Measurements from ENCODE around the gene CDIP1.

CDIP1 gene

DNA sequence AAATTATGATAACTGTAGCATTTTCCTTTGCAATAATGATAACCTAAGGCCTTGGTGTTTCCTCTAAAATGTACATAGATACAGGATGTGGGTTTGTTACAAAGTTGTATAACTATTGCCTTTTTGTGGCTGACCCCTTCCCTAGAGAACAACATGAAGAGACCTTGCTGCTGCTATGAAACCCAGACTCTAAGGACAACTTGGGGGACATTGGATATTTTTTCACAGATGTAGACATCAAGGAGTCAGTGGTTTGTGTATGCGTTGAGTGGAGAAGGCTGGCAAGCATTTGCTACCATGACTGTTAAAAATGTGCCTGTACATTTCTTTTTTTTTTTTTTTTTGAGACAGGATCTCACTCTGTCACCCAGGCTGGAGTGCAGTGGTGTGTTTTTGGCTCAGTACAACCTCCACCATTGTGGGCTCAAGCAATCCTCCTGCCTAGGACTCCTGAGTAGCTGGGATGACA lies 50.0 kb downstream of the CDIP1 start:
- no peak for DNase-seq (ENCODE audit: low read depth)

- DNase-seq (ENCODE audit: low read depth), result no peak
Measured at GRCh38 chr16:4487955-4488498, 50.5 kb downstream of the CDIP1 start.

DNA sequence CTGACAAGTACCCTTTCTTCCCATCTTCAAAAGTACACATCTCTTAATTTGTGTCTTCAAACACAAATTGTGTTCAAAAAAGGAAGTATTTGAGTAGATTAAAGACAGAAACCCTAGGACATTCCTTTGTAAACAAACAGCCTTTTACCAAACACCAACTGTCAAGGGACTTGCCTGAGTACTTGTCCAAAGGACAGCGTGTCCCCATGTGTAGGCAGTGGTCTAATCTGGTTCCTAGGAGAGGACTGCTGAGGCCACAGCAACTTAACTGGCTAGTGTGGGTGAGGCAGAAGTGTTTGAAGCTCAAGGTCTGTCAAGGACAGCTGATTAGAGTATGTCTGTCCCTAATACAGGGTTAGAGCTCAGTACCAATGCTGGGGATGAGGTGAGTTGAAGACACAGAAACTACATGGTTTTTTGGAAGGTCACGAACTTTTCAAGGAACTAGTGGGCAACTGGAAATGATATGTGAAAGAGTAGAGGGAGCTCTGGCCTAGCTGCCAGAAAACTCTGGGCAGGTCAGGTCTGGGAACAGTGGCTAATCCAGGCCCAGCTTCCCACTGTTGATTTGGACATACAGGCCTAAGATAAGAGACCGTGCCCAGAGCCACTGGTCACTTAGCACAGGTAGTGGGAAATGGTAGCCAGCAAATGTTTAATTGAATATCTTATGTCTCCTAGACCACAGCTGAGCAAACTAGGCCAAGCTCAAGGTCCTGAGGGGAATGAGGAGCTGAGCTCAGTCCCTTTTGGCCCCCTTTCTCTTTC lies 52.3 kb downstream of the CDIP1 start:
- DNase-seq (ENCODE audit: low read depth), result no peak

DNA sequence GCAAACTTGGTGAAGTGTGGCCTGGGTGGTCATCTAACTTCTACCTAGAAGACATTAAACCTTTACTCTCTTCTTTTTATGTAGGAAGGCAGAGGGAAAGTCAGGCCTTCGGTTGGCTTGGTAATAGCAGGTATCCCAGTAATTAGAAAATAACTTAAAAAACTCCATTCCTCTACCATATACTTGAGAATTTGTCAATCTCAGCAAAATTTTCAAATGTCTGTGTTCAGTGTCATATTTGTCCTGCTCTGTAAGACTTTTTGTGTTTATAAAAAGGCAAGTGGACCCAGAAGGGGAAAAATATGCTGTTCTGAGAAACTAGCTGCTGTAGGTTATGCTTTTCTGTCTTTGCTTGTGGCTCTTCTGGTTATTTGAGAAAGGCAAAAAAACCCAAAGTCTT lies 56.6 kb downstream of the CDIP1 start:
- DNase-seq (ENCODE audit: low read depth), result no peak

GRCh38 chr16:4481526-4481925 lies 57.0 kb downstream of the CDIP1 start:
- no peak for DNase-seq (ENCODE audit: low read depth)

GRCh38 chr16:4477966-4478365 lies 60.6 kb downstream of the CDIP1 start:
- DNase-seq (ENCODE audit: low read depth), result no peak

- DNase-seq (ENCODE audit: low read depth), result peak; percentile 90
Measured at GRCh38 chr16:4475880-4476788, 62.4 kb downstream of the CDIP1 start, which contains the start of gene HMOX2. Gene HMOX2 (plus strand): TSS chr16:4476398. CDS start chr16:4505525, 29,127 bp downstream.

GRCh38 chr16:4474192-4474961 lies 64.2 kb downstream of the CDIP1 start, which contains the start of gene NMRAL1:
Gene NMRAL1 (minus strand): TSS chr16:4474625. CDS start chr16:4474132, 493 bp downstream.
- DNase-seq (ENCODE audit: low read depth), result peak; percentile 84

- DNase-seq (ENCODE audit: low read depth), result no peak
Measured at GRCh38 chr16:4472880-4473279, 65.7 kb downstream of the CDIP1 start.

DNA sequence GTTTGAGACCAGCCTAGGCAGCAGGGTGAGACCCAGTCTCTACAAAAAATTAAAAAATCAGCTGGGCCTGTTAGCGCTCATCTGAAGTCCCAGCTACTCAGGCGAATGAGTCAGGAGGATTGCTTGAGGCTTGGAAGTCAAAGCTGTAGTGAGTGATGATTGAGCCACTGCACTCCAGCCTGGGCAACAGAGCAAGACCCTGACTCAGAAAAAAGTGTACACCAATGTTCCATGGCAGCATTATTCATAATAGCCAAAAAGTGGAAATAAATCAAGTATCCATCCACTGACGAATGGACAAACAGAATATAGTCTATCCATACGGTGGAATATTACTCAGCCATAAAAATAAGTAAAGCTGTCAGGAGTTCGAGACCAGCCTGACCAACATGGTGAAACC lies 66.7 kb downstream of the CDIP1 start:
- no peak for DNase-seq (ENCODE audit: low read depth)

DNA sequence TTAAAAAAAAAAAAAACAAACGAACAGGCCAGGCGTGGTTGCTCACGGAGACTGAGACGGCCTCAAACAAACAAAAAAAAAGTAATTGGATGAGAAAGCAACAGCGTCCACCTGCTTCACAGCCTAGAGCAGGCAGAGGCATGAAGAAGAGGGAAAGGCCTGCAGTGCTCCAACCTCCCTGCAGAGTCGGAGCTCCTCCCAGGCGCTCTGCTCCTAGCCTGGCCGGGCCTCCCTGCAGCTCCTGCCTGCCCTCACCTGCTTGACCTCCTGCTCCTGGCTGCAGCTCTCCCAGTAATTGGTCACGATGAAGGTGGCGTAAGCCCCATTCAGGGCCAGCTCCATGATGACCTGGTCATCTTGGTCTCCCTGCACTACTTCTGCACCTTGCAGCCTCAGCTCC lies 69.6 kb downstream of the CDIP1 start:
- DNase-seq (ENCODE audit: low read depth), result no peak

GRCh38 chr16:4467916-4468315 lies 70.7 kb downstream of the CDIP1 start:
- DNase-seq (ENCODE audit: low read depth), result no peak

DNA sequence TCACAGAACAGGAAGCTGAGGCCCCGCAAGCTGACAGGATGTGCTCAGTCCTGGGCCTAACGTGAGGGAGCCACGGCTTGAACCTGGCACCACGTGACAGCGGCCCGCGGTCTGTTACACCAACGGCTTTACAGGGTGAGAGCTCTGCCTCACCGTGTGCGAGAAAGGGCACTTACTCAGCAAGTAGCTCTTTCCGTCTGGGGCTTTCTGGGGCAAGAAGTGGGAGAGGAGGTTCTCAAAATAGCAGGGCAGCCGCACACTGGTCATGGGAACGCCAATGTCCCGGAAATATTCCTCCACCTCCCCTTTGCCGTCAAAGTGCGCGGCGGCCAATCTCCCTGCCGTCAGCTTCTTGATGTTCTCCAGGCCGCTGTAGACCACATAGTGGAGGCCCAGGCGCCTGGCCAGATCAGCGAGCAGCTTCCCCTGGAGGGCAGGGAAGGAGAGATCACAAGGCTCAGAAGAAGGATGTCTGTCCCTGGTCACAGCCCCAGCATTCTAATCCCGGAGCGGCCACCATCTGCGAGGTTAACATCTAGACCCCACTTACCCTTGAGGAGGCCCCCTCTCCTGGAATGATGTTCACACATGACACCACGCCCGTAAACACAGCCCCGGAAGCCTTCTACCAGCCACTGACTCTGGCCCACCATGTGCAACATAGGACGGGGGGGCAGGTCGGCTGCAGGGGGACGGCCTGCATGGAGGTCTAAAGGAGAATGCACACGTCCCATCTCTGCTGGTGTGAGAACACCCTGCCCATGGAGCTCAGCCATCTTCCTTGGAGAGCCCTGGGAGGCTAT lies 72.4 kb downstream of the CDIP1 start:
- no peak for DNase-seq (ENCODE audit: low read depth)

DNA sequence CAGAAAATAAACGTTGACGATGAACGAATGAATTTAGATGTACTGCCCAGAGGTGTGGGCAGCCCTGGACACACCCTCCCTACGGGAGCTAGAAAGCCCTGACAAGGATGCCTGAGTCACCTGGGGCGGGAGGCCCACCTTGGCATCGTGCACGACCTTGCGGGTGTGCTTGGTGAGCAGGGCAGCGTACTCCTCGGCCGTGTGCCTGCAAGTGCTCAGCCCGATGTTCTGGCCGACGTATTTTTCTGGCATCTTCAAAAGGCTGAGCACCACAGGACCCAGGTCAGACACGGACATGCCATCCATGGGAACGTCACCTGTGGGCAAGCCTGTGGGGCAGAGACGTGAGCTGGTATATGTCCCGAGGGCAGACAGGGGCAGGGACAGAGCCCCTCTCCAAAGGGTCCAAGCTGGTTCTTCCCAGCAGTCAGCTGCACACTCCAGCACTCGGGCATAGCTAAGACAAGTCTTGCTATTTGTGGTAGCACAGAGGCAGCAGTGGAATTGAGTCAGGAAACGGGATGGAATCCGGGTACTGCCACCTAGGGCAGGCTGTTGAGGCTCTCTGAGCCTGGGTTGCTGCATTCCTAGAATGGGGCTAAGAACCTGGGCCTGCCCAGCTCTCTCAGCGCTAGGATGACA lies 74.9 kb downstream of the CDIP1 start:
- DNase-seq (ENCODE audit: low read depth), result no peak

- no peak for DNase-seq (ENCODE audit: low read depth)
Measured at GRCh38 chr16:4461250-4462085, 77.1 kb downstream of the CDIP1 start.

DNA sequence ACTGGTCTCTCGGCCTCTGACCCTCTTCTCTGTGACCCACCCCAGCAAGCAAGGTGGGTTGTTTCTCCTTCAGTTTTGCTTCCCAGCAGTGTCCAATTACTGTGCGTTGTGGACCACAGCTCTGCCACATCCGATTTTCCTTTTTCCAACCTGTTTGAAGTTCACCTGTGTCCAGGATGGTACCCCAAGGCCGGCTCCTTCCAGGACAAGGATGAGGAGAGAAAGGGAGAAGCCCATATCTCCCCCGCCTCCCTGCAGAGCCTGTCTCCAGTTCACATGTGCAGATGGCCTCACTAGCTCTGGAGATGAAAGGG lies 77.7 kb downstream of the CDIP1 start:
- no peak for DNase-seq (ENCODE audit: low read depth)
